Activated CD8-positive, alpha-beta T cell treated with anti-CD3 and anti-CD28 coated beads for 36 hours (primary cell): ENCODE data around the gene MRPS30. TPM values are rescaled to one million over a fixed set of nuclear protein-coding genes. Genes with fewer than 3 reads are reported as not detected.

Source experiments
- ATAC-seq: fragments of 200-7000 bp; cut with Tn5 transposase; one replicate; pipeline ENCODE4 v1.10.0; 2021; ENCODE audit warnings: mild to moderate bottlenecking, moderate library complexity
- CTCF ChIA-PET: fragments of 350-600 bp; sonication (Branson Sonifier 250); formaldehyde crosslinking; loops from one replicate; lab custom pipeline; 2021; ENCODE audit warnings: antibody characterized with exemption; lab: Charles Lee
- POLR2A ChIA-PET: fragments of 350-600 bp; sonication (Branson Sonifier 250); formaldehyde crosslinking; loops from one replicate; lab custom pipeline; 2021; ENCODE audit warnings: antibody characterized with exemption; lab: Charles Lee
- DNase-seq: peaks from one replicate; pipeline ENCODE4 v3.0.0-alpha.2; 2020
- H3K27ac Mint-ChIP-seq: one replicate; pipeline ENCODE4 v1.8.0; 2021; ENCODE audit warnings: mild to moderate bottlenecking, mixed read lengths
- H3K27me3 Mint-ChIP-seq: one replicate; pipeline ENCODE4 v1.8.0; 2021; ENCODE audit warnings: mixed read lengths
- H3K36me3 Mint-ChIP-seq: one replicate; pipeline ENCODE4 v1.8.0; 2021; ENCODE audit warnings: low read depth, mixed read lengths
- H3K4me1 Mint-ChIP-seq: one replicate; pipeline ENCODE4 v1.8.0; 2021; ENCODE audit warnings: low read depth, mixed read lengths
- H3K4me3 Mint-ChIP-seq: one replicate; pipeline ENCODE4 v1.8.0; 2021; ENCODE audit warnings: mild to moderate bottlenecking, moderate library complexity, mixed read lengths
- H3K9me3 Mint-ChIP-seq: one replicate; pipeline ENCODE4 v1.8.0; 2021; ENCODE audit warnings: mixed read lengths
- CTCF ChIP-seq: fragments of 200-600 bp; IDR thresholded peaks from one replicate; pipeline ENCODE4 v1.8.0; 2022; ENCODE audit warnings: antibody characterized with exemption, mild to moderate bottlenecking
- intact Hi-C: fragments of 100-400 bp; cut with micrococcal nuclease; formaldehyde crosslinking; loops from one replicate; pipeline ENCODE4 v1.10.0; 2022
- total RNA-seq, 2 experiments: library from RNA; stranded (reverse); gene quantifications; one replicate each; pipeline ENCODE4 v1.2.3, GENCODE V29; 2021

The MRPS30 gene
- total RNA-seq, 2 experiments from 2014 or later: 60.1 to 62.1 TPM

GRCh38 chr5:44860267-44860666 is 51.5 kb downstream of the MRPS30 start:
- Mint-ChIP-seq H3K9me3 (no peaks in the 10 kb centered on the region), H3K27me3 (peaks cover 4% of the 10 kb centered on the region), H3K4me1 (no peaks in the 10 kb centered on the region), H3K4me3 (no peak overlapping the region), H3K27ac (no peak overlapping the region), H3K36me3 (no peaks in the 10 kb centered on the region)
- intact Hi-C loops: no loop called here
- TF ChIP-seq CTCF: no peak
- ATAC-seq (no peak), DNase-seq (no peak)
- ChIA-PET POLR2A (no interaction called here), CTCF (no interaction called here)

- H3K27me3 Mint-ChIP-seq: peaks cover 7% of the 10 kb centered on the region
- intact Hi-C loops: no loop called here
- ATAC-seq (no peak), DNase-seq (no peak)
- CTCF ChIA-PET: interaction anchor here (1.3 to 1.9 kb wide), 3 partner anchors 13 to 290 kb away, joined by 3 to 5 read pairs (median 3); no protein-coding TSS in a partner anchor
- no peaks in the 10 kb centered on the region for H3K36me3 Mint-ChIP-seq
- no peak overlapping the region for H3K27ac Mint-ChIP-seq
- H3K9me3 Mint-ChIP-seq: no peaks in the 10 kb centered on the region
- H3K4me3 Mint-ChIP-seq: no peak overlapping the region
- POLR2A ChIA-PET: no interaction called here
- no peaks in the 10 kb centered on the region for H3K4me1 Mint-ChIP-seq
- peak; percentile 22 for TF ChIP-seq CTCF
These were observed 54.1 kb downstream of the MRPS30 start for GRCh38 chr5:44862808-44863207.
